ENCODE data around the gene C16orf82. TPM values are rescaled to one million over a fixed set of nuclear protein-coding genes. Genes with fewer than 3 reads are reported as not detected.
"Not testable (repeated sequence)": the region's sequence is repeated elsewhere in the genome, so short reads cannot be mapped to it uniquely, and the experiment has no call there.

Gene C16orf82
- total RNA-seq, 1 donor from 2014 or later: not detected

DNA sequence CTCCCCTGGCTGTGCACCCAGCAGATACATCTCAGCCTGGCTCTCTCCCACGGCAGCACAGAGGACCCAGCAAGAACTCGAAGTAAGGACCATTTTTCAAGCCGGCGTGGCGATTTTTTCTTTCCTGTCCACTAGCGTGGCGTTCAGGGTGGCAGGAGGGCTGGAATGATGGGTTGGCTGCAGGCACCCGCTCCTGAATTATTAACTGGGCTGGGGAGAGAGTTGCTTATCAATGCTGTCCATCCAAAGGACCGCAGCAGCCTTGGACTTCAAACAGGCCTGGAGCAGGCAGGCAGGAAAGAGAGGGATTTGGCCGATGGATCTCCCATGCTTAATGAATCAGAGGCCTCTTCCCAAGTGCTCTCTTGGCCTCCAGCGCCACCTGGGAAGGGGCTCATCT, 7.0 kb downstream of the C16orf82 start:
- TF ChIP-seq, protein P1, sequence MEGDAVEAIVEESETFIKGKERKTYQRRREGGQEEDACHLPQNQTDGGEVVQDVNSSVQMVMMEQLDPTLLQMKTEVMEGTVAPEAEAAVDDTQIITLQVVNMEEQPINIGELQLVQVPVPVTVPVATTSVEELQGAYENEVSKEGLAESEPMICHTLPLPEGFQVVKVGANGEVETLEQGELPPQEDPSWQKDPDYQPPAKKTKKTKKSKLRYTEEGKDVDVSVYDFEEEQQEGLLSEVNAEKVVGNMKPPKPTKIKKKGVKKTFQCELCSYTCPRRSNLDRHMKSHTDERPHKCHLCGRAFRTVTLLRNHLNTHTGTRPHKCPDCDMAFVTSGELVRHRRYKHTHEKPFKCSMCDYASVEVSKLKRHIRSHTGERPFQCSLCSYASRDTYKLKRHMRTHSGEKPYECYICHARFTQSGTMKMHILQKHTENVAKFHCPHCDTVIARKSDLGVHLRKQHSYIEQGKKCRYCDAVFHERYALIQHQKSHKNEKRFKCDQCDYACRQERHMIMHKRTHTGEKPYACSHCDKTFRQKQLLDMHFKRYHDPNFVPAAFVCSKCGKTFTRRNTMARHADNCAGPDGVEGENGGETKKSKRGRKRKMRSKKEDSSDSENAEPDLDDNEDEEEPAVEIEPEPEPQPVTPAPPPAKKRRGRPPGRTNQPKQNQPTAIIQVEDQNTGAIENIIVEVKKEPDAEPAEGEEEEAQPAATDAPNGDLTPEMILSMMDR (IDR thresholded peaks at IDR 0.05; ENCODE audit: borderline replicate concordance): no peak
- no peak overlapping the region for H3K4me3 ChIP-seq
- no peaks in the 10 kb centered on the region for H3K4me1 ChIP-seq
- no peak for DNase-seq
- H3K9me3 ChIP-seq (replicated peaks): peaks cover 15% of the 10 kb centered on the region
- peaks cover 51% of the 10 kb centered on the region for H3K27me3 ChIP-seq (ENCODE audit: low read depth)
- intact Hi-C loops (cut with micrococcal nuclease): no loop called here
- no peak overlapping the region for H3K27ac ChIP-seq (replicated peaks)
- H3K36me3 ChIP-seq: no peaks in the 10 kb centered on the region

DNA sequence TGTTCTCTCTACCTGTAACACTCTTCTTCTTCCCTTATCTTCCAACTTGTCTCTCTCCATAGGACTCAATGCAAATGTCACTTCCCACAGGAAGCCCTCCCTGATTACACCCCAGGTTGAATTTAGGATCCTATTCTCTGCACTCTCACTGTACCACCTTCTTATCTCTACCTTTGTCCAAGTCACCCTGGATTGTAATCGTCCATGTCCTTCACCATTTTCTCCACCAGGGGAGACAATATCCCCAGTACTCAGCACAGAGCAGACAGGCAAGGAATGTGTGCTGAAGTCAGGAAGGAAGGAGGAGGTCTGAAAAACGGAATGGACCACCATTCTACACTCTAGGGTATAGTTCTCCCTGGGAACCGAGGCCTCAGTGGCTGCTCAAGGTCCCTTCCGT, 14.2 kb downstream of the C16orf82 start:
- peaks cover under 1% of the 10 kb centered on the region for H3K9me3 ChIP-seq (replicated peaks)
- peaks cover 86% of the 10 kb centered on the region for H3K27me3 ChIP-seq (ENCODE audit: low read depth)
- no peak for DNase-seq
- intact Hi-C loops (cut with micrococcal nuclease): no loop called here
- no peak overlapping the region for H3K27ac ChIP-seq (replicated peaks)
- no peaks in the 10 kb centered on the region for H3K36me3 ChIP-seq
- H3K4me3 ChIP-seq: no peak overlapping the region
- H3K4me1 ChIP-seq: no peaks in the 10 kb centered on the region
- TF ChIP-seq, protein P1 (IDR thresholded peaks at IDR 0.05; ENCODE audit: borderline replicate concordance): peak; percentile 48

GRCh38 chr16:27083861-27084261, 17.1 kb downstream of the C16orf82 start:
- H3K27ac ChIP-seq (replicated peaks): peak overlapping the region; percentile 65
- TF ChIP-seq, protein P1 (IDR thresholded peaks at IDR 0.05; ENCODE audit: borderline replicate concordance): no peak
- no peaks in the 10 kb centered on the region for H3K9me3 ChIP-seq (replicated peaks)
- peak; percentile 25 for DNase-seq
- H3K36me3 ChIP-seq: no peaks in the 10 kb centered on the region
- no peak overlapping the region for H3K4me3 ChIP-seq
- H3K4me1 ChIP-seq: no peaks in the 10 kb centered on the region
- H3K27me3 ChIP-seq (ENCODE audit: low read depth): peaks cover 94% of the 10 kb centered on the region
- intact Hi-C loops (cut with micrococcal nuclease): no loop called here

GRCh38 chr16:27084307-27085028, 17.7 kb downstream of the C16orf82 start:
- DNase-seq: no peak
- Histone ChIP-seq H3K27me3 (ENCODE audit: low read depth) (peaks cover 96% of the 10 kb centered on the region), H3K9me3 (replicated peaks) (no peaks in the 10 kb centered on the region), H3K4me1 (no peaks in the 10 kb centered on the region), H3K27ac (replicated peaks) (peak overlapping the region; percentile 65), H3K4me3 (no peak overlapping the region), H3K36me3 (no peaks in the 10 kb centered on the region)
- intact Hi-C loops (cut with micrococcal nuclease): no loop called here
- TF ChIP-seq, protein P1 (IDR thresholded peaks at IDR 0.05; ENCODE audit: borderline replicate concordance): no peak

DNA sequence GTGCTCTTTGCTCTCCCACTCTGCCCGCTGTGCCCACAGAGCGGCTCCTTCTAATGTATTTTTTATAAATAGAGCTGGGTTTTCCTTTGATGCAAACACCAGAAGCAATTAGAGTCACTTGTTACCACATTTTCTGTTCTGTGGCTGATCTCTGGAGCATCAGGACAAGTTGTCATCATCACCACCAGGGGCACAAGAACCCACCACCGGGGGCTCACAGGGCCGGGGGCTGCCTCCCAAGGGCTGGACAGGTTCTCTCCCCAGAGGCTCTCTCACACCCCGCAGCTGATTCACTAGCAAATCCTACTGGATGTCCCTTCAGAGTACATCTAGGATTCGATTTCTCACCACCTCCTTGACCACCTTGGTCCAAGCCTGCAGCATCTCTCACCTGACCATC, 18.5 kb downstream of the C16orf82 start:
- no peak overlapping the region for H3K4me3 ChIP-seq
- TF ChIP-seq, protein P1 (IDR thresholded peaks at IDR 0.05; ENCODE audit: borderline replicate concordance): no peak
- H3K36me3 ChIP-seq: no peaks in the 10 kb centered on the region
- H3K4me1 ChIP-seq: no peaks in the 10 kb centered on the region
- no peak overlapping the region for H3K27ac ChIP-seq (replicated peaks)
- H3K9me3 ChIP-seq (replicated peaks): no peaks in the 10 kb centered on the region
- peaks cover 96% of the 10 kb centered on the region for H3K27me3 ChIP-seq (ENCODE audit: low read depth)
- DNase-seq: no peak
- intact Hi-C loops (cut with micrococcal nuclease): no loop called here

DNA sequence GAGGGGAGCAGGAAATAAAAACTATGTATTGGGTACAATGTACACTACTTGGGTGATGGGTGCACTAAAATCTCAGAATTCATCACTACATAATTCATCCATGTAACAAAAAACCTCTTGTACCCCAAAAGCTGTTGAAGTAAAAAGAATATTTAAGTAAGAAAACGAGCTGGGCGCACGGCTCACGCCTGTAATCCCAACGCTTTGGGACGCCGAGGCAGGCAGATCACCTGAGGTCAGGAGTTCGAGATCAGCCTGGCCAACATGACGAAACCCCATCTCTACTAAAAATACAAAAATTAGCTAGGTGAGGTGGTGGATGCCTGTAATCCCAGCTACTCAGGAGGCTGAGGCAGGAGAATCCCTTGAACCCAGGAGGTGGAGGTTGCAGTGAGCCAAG, 19.3 kb downstream of the C16orf82 start:
- peaks cover 88% of the 10 kb centered on the region for H3K27me3 ChIP-seq (ENCODE audit: low read depth)
- H3K9me3 ChIP-seq (replicated peaks); DNase-seq; intact Hi-C loops (cut with micrococcal nuclease); H3K36me3 ChIP-seq; H3K4me3 ChIP-seq; H3K4me1 ChIP-seq; H3K27ac ChIP-seq (replicated peaks): not testable (repeated sequence)

Data from left ventricle myocardium inferior (tissue), 1 donor.